Fibroblast of lung (primary cell): ENCODE data around the gene CYB561D2.

ENCODE experiments used
- CTCF ChIP-seq, 2 donors: IDR thresholded peaks in 1 of 2; conservative IDR thresholded peaks in 1 of 2; 1 replicate in 1 of 2; 2 replicates in 1 of 2; pipeline ENCODE4 v1.5.1; 2011 to 2012; ENCODE audit warnings: low read length in 2 of 2, control low read depth in 1 of 2, inconsistent platforms in 1 of 2, low read depth in 1 of 2, mild to moderate bottlenecking in 1 of 2
- EZH2 ChIP-seq: IDR thresholded peaks from 2 replicates; pipeline ENCODE4 v1.5.1; 2012; ENCODE audit warnings: low read length, control low read depth, mild to moderate bottlenecking; ENCODE audit errors: missing control alignments

GRCh38 chr3:50330330-50330729 is 20.3 kb upstream of the CYB561D2 start:
- TF ChIP-seq CTCF (conservative IDR thresholded peaks at IDR 0.05 in 1 of 2, IDR thresholded peaks at IDR 0.05 in 1 of 2; ENCODE audit: low read depth in 1 of 2, low read length in 2 of 2), result no peak
- TF ChIP-seq EZH2, result no peak
